ENCODE data around the gene NVL. TPM values are rescaled to one million over a fixed set of nuclear protein-coding genes. Genes with fewer than 3 reads are reported as not detected.
A peak's percentile ranks its signal among the peaks of the same experiment; 100 is the strongest.

Gene NVL
- total and polyA plus RNA-seq, 2 of the 8 experiments (the other 6 are each of a cell fraction or from before 2014, with no cell fraction given): 22.7 to 45.8 TPM

DNA sequence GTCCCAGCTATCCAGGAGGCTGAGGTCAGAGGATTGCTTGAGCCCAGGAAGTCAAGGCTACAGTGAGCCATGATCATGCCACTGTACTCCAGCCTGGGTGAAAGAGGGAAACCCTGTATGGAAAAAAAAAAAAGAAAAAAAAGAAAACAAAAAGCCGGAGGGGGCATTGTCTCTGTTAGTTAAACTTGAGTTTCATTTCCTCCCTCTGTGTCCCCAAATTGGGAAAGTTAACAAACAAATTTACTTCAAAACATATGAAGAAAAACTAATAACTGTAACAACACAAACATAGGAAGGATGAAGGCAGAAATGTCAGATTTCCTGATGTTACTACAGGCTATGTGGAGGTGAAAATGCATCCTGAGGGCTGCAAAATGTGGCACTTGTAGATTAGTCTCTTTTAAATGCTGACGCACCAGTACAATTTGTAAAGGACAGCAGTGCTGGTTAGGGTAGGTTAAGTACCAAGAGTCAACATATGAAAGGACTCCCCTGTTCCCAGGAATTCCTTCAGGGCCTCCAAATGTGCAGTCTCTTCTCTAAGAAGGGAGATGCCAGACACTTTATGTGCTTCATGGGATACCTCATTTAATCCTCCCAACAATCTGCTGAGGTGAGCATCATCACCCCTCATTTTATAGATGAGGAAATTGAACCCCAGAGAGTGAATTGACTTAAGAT lies 94.0 kb downstream of the NVL start (continued):
- TF ChIP-seq MAX (IDR thresholded peaks at IDR 0.05): no peak
- TF ChIP-seq NANOG (IDR thresholded peaks at IDR 0.05; ENCODE audit: insufficient read depth, low read depth, low read length, poor library complexity, severe bottlenecking): peak; percentile 97
- no peak for TF ChIP-seq CEBPB (IDR thresholded peaks at IDR 0.05; ENCODE audit: low read depth, low read length)
- peak; percentile 66 to 94; a peak in 2 of 4 replicates for TF ChIP-seq HDAC2 (IDR thresholded peaks at IDR 0.05; ENCODE audit: borderline replicate concordance in 1 of 2, low read depth in 2 of 2, low read length in 2 of 2)
- TF ChIP-seq RXRA (IDR thresholded peaks at IDR 0.05; ENCODE audit: insufficient read depth, low read depth, low read length): no peak
- no peak for TF ChIP-seq POLR2A (IDR thresholded peaks at IDR 0.05; ENCODE audit: control extremely low read depth in 1 of 2, low read depth in 2 of 2, low read length in 2 of 2)
- TF ChIP-seq SRF (IDR thresholded peaks at IDR 0.05; ENCODE audit: low read depth, low read length): no peak
- peak in 1 of 2 experiments; percentile 47 for TF ChIP-seq BCL11A (IDR thresholded peaks at IDR 0.05; ENCODE audit: low read depth in 2 of 2, low read length in 2 of 2)
- no peak for TF ChIP-seq CBX8 (IDR thresholded peaks at IDR 0.05; ENCODE audit: borderline replicate concordance, low read depth, low read length)
- TF ChIP-seq CTBP2 (IDR thresholded peaks at IDR 0.05; ENCODE audit: borderline replicate concordance, insufficient read depth, insufficient read length, low read length): no peak
- TF ChIP-seq, protein P1, sequence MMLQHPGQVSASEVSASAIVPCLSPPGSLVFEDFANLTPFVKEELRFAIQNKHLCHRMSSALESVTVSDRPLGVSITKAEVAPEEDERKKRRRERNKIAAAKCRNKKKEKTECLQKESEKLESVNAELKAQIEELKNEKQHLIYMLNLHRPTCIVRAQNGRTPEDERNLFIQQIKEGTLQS (IDR thresholded peaks at IDR 0.05; ENCODE audit: insufficient read depth, low read depth, low read length): no peak
- no peak for TF ChIP-seq HDAC6 (IDR thresholded peaks at IDR 0.05; ENCODE audit: low read depth, low read length)
- no peak for TF ChIP-seq GTF2F1 (IDR thresholded peaks at IDR 0.05; ENCODE audit: borderline replicate concordance, low read depth, low read length)
- TF ChIP-seq, protein P2, sequence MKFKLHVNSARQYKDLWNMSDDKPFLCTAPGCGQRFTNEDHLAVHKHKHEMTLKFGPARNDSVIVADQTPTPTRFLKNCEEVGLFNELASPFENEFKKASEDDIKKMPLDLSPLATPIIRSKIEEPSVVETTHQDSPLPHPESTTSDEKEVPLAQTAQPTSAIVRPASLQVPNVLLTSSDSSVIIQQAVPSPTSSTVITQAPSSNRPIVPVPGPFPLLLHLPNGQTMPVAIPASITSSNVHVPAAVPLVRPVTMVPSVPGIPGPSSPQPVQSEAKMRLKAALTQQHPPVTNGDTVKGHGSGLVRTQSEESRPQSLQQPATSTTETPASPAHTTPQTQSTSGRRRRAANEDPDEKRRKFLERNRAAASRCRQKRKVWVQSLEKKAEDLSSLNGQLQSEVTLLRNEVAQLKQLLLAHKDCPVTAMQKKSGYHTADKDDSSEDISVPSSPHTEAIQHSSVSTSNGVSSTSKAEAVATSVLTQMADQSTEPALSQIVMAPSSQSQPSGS (IDR thresholded peaks at IDR 0.05; ENCODE audit: low read length): peak; percentile 64
- peak; percentile 96 for TF ChIP-seq TEAD4 (IDR thresholded peaks at IDR 0.05; ENCODE audit: low read depth, low read length)
- TF ChIP-seq FOSL1 (IDR thresholded peaks at IDR 0.05; ENCODE audit: insufficient read depth, low read depth, low read length): no peak
- no peak for TF ChIP-seq SIX5 (IDR thresholded peaks at IDR 0.05; ENCODE audit: low read depth, low read length)
- peak; percentile 80; the same call in 1 of the 2 replicates for TF ChIP-seq MAFK (IDR thresholded peaks at IDR 0.05; ENCODE audit: low read depth, low read length)
- no peak for TF ChIP-seq JUND (IDR thresholded peaks at IDR 0.05; ENCODE audit: low read length)
- peak; percentile 94 for TF ChIP-seq TCF12 (IDR thresholded peaks at IDR 0.05; ENCODE audit: low read depth, low read length)
- no peak for TF ChIP-seq KDM1A (IDR thresholded peaks at IDR 0.05; ENCODE audit: borderline replicate concordance, low read length)
- TF ChIP-seq SP4 (IDR thresholded peaks at IDR 0.05; ENCODE audit: low read length): no peak
- no peak for TF ChIP-seq ZNF274 (IDR thresholded peaks at IDR 0.05; ENCODE audit: borderline replicate concordance, extremely low read depth, low read length)

Data from H1 (cell line).